Measurements from ENCODE around the gene FDX1. TPM values are rescaled to one million over a fixed set of nuclear protein-coding genes. Genes with fewer than 3 reads are reported as not detected.

The FDX1 gene
- total RNA-seq, 1 donor from 2014 or later = 9.7 TPM

DNA sequence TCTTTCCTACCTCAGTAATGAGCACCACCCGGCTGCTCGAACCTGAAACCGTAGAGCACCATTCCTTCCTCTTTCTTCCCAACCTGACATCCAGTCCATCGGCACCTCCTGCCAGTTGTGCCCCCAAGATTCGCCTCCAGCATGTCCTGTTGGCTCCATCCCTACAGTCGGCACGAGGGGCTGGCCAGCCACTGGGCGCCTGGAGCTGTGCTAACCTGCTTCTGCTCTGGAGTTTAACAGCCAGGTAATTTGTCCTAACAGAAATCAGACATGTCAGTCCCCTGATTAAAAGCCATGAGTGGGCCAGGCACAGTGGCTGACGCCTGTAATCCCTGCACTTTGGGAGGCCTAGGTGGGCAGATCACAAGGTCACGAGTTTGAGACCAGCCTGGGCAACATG lies 16.8 kb downstream of the FDX1 start:
- H3K36me3 Mint-ChIP-seq (ENCODE audit: low read depth) = peaks cover 18% of the 10 kb centered on the region
- no peak for DNase-seq (ENCODE audit: low read depth, low spot score)
- no peak for TF ChIP-seq CTCF (conservative IDR thresholded peaks at IDR 0.05)
- no peak overlapping the region for H3K4me3 Mint-ChIP-seq
- H3K27me3 Mint-ChIP-seq (ENCODE audit: low read depth) = no peaks in the 10 kb centered on the region
- H3K27ac Mint-ChIP-seq (ENCODE audit: unreplicated experiment) = peak overlapping the region; percentile 75
- no peaks in the 10 kb centered on the region for H3K9me3 Mint-ChIP-seq
- no peaks in the 10 kb centered on the region for H3K4me1 Mint-ChIP-seq

DNA sequence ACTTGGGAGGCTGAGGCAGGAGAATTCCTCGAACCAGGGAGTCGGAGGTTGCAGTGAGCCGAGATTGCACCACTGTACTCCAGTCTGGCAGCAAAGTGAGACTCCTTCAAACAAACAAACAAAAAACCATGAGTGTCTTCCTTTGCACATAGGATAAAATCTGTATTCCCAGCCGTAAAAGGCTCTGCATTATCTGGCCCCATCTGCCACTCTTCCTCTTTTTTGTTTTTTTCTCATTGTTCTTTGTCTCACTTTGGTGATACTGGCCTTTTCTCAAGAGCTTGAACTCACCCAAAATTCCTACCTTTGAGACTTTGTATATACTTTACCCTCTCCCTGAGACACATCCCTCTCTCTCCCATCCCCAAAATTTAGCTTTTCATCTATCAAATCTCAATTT lies 17.6 kb downstream of the FDX1 start:
- DNase-seq (ENCODE audit: low read depth, low spot score) = no peak
- Mint-ChIP-seq H3K27me3 (ENCODE audit: low read depth) (no peaks in the 10 kb centered on the region), H3K4me3 (no peak overlapping the region), H3K9me3 (no peaks in the 10 kb centered on the region), H3K4me1 (no peaks in the 10 kb centered on the region), H3K36me3 (ENCODE audit: low read depth) (peaks cover 15% of the 10 kb centered on the region), H3K27ac (ENCODE audit: unreplicated experiment) (no peak overlapping the region)
- TF ChIP-seq CTCF (conservative IDR thresholded peaks at IDR 0.05) = no peak

- no peak for DNase-seq (ENCODE audit: low read depth, low spot score)
- Mint-ChIP-seq H3K4me3 (no peak overlapping the region), H3K9me3 (no peaks in the 10 kb centered on the region), H3K4me1 (no peaks in the 10 kb centered on the region), H3K36me3 (ENCODE audit: low read depth) (peaks cover 14% of the 10 kb centered on the region), H3K27ac (ENCODE audit: unreplicated experiment) (no peak overlapping the region), H3K27me3 (ENCODE audit: low read depth) (no peaks in the 10 kb centered on the region)
- TF ChIP-seq CTCF (conservative IDR thresholded peaks at IDR 0.05) = peak; percentile 72
Observed at GRCh38 chr11:110447897-110448745, 18.4 kb downstream of the FDX1 start.

DNA sequence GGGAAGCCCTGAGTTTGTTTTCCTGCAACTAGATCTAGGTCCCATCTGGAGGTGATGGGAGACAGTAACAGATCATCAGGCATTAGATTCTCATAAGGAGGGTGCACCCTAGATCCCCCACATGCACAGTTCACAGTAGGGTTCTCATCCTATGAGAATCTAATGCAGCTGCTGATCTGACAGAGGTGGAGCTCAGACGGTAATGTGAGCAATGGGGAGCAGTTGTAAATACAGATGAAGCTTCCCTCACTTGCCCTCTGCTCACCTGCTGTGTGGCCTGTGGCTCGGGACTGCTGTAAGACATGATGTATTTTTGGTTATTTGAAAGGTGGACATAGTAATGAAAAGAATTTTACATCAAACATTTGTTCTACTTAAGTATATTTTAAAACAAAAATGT lies 20.5 kb downstream of the FDX1 start:
- Mint-ChIP-seq H3K4me3 (no peak overlapping the region), H3K27me3 (ENCODE audit: low read depth) (no peaks in the 10 kb centered on the region), H3K27ac (ENCODE audit: unreplicated experiment) (no peak overlapping the region), H3K36me3 (ENCODE audit: low read depth) (peaks cover 12% of the 10 kb centered on the region), H3K4me1 (peaks cover 4% of the 10 kb centered on the region), H3K9me3 (no peaks in the 10 kb centered on the region)
- no peak for TF ChIP-seq CTCF (conservative IDR thresholded peaks at IDR 0.05)
- no peak for DNase-seq (ENCODE audit: low read depth, low spot score)

GRCh38 chr11:110452720-110453119 lies 23.0 kb downstream of the FDX1 start:
- no peak for TF ChIP-seq CTCF (conservative IDR thresholded peaks at IDR 0.05)
- H3K4me3 Mint-ChIP-seq = no peak overlapping the region
- no peaks in the 10 kb centered on the region for H3K9me3 Mint-ChIP-seq
- no peak for DNase-seq (ENCODE audit: low read depth, low spot score)
- no peak overlapping the region for H3K27ac Mint-ChIP-seq (ENCODE audit: unreplicated experiment)
- H3K27me3 Mint-ChIP-seq (ENCODE audit: low read depth) = no peaks in the 10 kb centered on the region
- H3K4me1 Mint-ChIP-seq = peaks cover 4% of the 10 kb centered on the region
- peaks cover 12% of the 10 kb centered on the region for H3K36me3 Mint-ChIP-seq (ENCODE audit: low read depth)

Measured in neural crest cell (in vitro differentiated cells).